Measurements from ENCODE around the gene IL17C.

IL17C gene

GRCh38 chr16:88645455-88645854 is 7.1 kb downstream of the IL17C start:
- no peak for DNase-seq (ENCODE audit: low read depth in 2 of 2)

- no peak for DNase-seq (ENCODE audit: low read depth in 2 of 2)
These were observed 7.6 kb downstream of the IL17C start for GRCh38 chr16:88645941-88646340.

- DNase-seq (ENCODE audit: low read depth in 2 of 2): no peak
These were observed 8.1 kb downstream of the IL17C start for GRCh38 chr16:88646345-88647034.

- no peak for DNase-seq (ENCODE audit: low read depth in 2 of 2)
These were observed 9.1 kb downstream of the IL17C start for GRCh38 chr16:88647178-88648070.

GRCh38 chr16:88649195-88649923 is 11.0 kb downstream of the IL17C start:
- DNase-seq (ENCODE audit: low read depth in 2 of 2): no peak

- DNase-seq (ENCODE audit: low read depth in 2 of 2): no peak
These were observed 11.8 kb downstream of the IL17C start for GRCh38 chr16:88649924-88650748.

- DNase-seq (ENCODE audit: low read depth in 2 of 2): peak; percentile 72 to 80
These were observed 12.4 kb downstream of the IL17C start, which contains the start of gene CYBA for GRCh38 chr16:88650749-88651275. CYBA (minus strand) TSS chr16:88651053; CDS start chr16:88651013, 40 bp downstream.

GRCh38 chr16:88651276-88651988 is 13.1 kb downstream of the IL17C start:
- peak; percentile 76 for DNase-seq (ENCODE audit: low read depth in 2 of 2)

GRCh38 chr16:88651989-88652761 is 13.8 kb downstream of the IL17C start:
- DNase-seq (ENCODE audit: low read depth in 2 of 2): no peak

GRCh38 chr16:88652762-88653063 is 14.3 kb downstream of the IL17C start:
- DNase-seq (ENCODE audit: low read depth in 2 of 2): no peak

GRCh38 chr16:88653101-88653500 is 14.7 kb downstream of the IL17C start:
- DNase-seq (ENCODE audit: low read depth in 2 of 2): no peak

GRCh38 chr16:88653596-88654362 is 15.4 kb downstream of the IL17C start:
- DNase-seq (ENCODE audit: low read depth in 2 of 2): no peak

- DNase-seq (ENCODE audit: low read depth in 2 of 2): no peak
These were observed 16.1 kb downstream of the IL17C start for GRCh38 chr16:88654363-88655052.

GRCh38 chr16:88655053-88655732 is 16.8 kb downstream of the IL17C start:
- no peak for DNase-seq (ENCODE audit: low read depth in 2 of 2)

- no peak for DNase-seq (ENCODE audit: low read depth in 2 of 2)
These were observed 17.4 kb downstream of the IL17C start for GRCh38 chr16:88655733-88656281.

- no peak for DNase-seq (ENCODE audit: low read depth in 2 of 2)
These were observed 18.1 kb downstream of the IL17C start for GRCh38 chr16:88656291-88656980.

GRCh38 chr16:88657371-88657770 is 19.0 kb downstream of the IL17C start:
- no peak for DNase-seq (ENCODE audit: low read depth in 2 of 2)

Measured in stimulated activated CD4-positive, alpha-beta T cell treated with anti-CD3 and anti-CD28 coated beads, Interleukin-15, amount 100 ng/mL, for 48 hours (primary cell).